Measurements from ENCODE around the gene MCTP1.
A peak's percentile ranks its signal among the peaks of the same experiment; 100 is the strongest.
"Not testable (repeated sequence)": the region's sequence is repeated elsewhere in the genome, so short reads cannot be mapped to it uniquely, and the experiment has no call there.

MCTP1 gene

GRCh38 chr5:94976853-94977252 is 308.0 kb downstream of the MCTP1 start:
- no peak overlapping the region for H3K27ac ChIP-seq
- no peak for TF ChIP-seq CTCF (conservative IDR thresholded peaks at IDR 0.05)
- TF ChIP-seq ZFX (IDR thresholded peaks at IDR 0.05), result no peak

GRCh38 chr5:94972268-94972667 is 312.6 kb downstream of the MCTP1 start:
- no peak overlapping the region for H3K27ac ChIP-seq
- TF ChIP-seq CTCF (conservative IDR thresholded peaks at IDR 0.05) (no peak), ZFX (IDR thresholded peaks at IDR 0.05) (no peak)

DNA sequence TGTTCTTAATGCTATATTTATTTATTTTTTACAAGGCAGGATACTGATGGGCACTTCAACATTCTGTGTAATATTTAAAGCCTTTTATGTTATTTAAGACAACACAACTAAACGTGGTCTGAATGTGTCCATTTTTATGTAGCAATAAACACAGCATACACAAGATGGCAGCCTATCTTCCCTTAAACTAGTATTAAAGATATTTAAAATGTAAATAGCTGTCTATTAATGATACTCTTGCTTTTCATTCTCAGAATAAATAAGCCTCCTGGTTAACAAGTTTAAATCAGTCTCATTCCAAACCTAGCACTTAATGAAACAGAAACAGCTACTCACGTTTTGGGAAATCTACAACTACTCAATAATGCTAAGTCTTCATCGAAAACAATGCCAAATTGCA is 315.7 kb downstream of the MCTP1 start:
- no peak overlapping the region for H3K27ac ChIP-seq
- TF ChIP-seq ZFX (IDR thresholded peaks at IDR 0.05) (no peak), CTCF (conservative IDR thresholded peaks at IDR 0.05) (peak; percentile 65)

DNA sequence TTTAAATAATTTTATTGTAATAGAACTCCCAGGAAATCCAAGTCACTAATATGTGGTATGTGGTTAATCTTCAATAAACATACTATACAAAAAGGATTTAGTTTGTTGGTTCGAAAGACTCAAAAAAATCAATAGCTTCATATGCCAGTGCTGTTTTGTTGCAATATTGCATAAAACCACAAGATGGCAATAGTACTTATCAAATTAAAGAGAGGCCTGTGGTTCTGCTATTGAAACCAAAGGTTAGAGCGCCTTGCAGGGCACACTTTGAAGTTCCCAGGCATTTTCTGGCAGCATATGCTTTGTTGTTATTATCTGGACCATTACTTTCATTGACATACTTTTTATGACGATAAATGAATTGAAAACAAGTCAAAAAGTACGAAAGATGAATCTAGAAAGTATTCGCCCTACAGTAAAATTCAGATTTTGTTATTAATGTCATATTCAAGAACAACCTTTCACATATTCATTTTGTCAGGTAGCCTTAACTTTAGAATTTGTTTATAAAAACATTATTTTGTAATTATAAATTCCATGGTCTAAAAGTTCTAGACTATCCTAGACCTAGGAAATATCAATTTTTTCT is 316.3 kb downstream of the MCTP1 start:
- H3K27ac ChIP-seq, result no peak overlapping the region
- TF ChIP-seq CTCF (conservative IDR thresholded peaks at IDR 0.05) (peak; percentile 84), ZFX (IDR thresholded peaks at IDR 0.05) (no peak)

DNA sequence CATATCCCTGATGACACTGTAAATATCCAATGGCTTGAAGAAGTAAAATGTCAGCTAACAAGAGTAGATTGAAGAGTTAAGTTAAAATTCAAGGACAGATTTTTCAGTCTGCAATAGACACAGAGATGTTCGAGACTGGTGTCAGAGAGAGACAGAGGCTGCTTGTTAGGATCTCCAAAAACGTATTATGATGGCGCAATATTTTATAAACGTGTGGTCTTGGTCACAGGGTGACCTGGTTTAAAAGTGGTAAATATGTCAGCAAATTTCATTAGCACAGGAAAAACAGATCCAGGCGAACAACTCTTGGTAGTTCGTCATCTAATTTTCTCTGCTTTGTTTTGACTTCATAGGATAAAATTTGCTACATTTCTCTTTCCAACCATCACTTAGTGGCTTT is 317.4 kb downstream of the MCTP1 start:
- TF ChIP-seq CTCF (conservative IDR thresholded peaks at IDR 0.05), result no peak
- TF ChIP-seq ZFX (IDR thresholded peaks at IDR 0.05), result no peak
- H3K27ac ChIP-seq, result no peak overlapping the region

- not testable (repeated sequence) for H3K27ac ChIP-seq
Measured at GRCh38 chr5:94959279-94959678, 325.6 kb downstream of the MCTP1 start.

DNA sequence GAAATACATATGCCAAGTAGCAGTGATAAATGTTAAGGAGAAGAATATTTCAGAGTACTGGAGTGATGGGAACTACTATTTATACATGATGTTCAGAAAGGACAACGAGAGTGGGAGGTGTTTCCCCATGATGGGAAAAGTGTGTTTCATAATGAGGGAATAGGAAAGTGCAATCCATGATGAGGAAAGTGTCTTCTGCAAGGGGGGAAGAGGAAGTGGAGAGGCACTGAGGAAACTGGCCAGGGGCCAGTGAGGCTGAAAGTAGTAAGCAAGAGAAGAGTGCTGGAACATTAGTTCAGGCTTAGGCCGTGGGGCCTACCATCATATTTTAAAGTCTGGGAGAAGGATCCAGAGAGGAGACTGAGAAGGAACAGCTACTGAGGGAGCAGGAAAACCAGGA is 339.2 kb downstream of the MCTP1 start:
- no peak overlapping the region for H3K27ac ChIP-seq
- TF ChIP-seq CTCF (conservative IDR thresholded peaks at IDR 0.05) (no peak), ZFX (IDR thresholded peaks at IDR 0.05) (no peak)

GRCh38 chr5:94944160-94944559 is 340.7 kb downstream of the MCTP1 start:
- TF ChIP-seq CTCF (conservative IDR thresholded peaks at IDR 0.05) (no peak), ZFX (IDR thresholded peaks at IDR 0.05) (no peak)

More at GRCh38 chr5:94944160-94944559, 340.7 kb downstream of the MCTP1 start:
- H3K27ac ChIP-seq, result no peak overlapping the region
